OCI-LY7 (cell line): ENCODE data around the gene SH3RF3. TPM values are rescaled to one million over a fixed set of nuclear protein-coding genes. Genes with fewer than 3 reads are reported as not detected.

Source experiments
- BruUV-seq: library from RNA; stranded (reverse); fragments of 400-500 nt; replicated peaks from 2 replicates; lab custom pipeline; 2021; lab: Mats Ljungman, UMichigan
- CTCF ChIA-PET: fragments of 300-600 bp; sonication (Branson Sonifier 250); formaldehyde crosslinking; loops from one replicate; lab custom pipeline; 2022; ENCODE audit warnings: antibody characterized with exemption; ENCODE audit not compliant: unreplicated experiment; lab: Charles Lee
- POLR2A ChIA-PET: fragments of 300-600 bp; sonication (Branson Sonifier 250); formaldehyde crosslinking; loops from one replicate; lab custom pipeline; 2022; ENCODE audit warnings: antibody characterized with exemption; lab: Charles Lee
- DNase-seq: peaks from one replicate; pipeline ENCODE4 v3.0.0-alpha.2; 2015; ENCODE audit warnings: low spot score
- H2AFZ ChIP-seq: fragments of 200-600 bp; sonication (generic), shearing (Covaris generic); 2 replicates; pipeline ENCODE4 v1.6.1; 2014; ENCODE audit warnings: mild to moderate bottlenecking, antibody characterized with exemption, low read length, moderate library complexity
- H3K27ac ChIP-seq: fragments of 200-600 bp; sonication (generic); 2 replicates; pipeline ENCODE4 v1.5.1; 2014; ENCODE audit warnings: mixed run types, low read depth, mild to moderate bottlenecking, moderate library complexity, low read length, inconsistent platforms; ENCODE audit not compliant: poor library complexity, severe bottlenecking
- H3K36me3 ChIP-seq: fragments of 200-600 bp; sonication (generic); 2 replicates; pipeline ENCODE4 v1.6.1; 2014; ENCODE audit warnings: mild to moderate bottlenecking, antibody characterized with exemption, low read length, moderate library complexity, mixed read lengths; ENCODE audit not compliant: insufficient read depth
- H3K4me1 ChIP-seq: fragments of 200-600 bp; sonication (generic); 2 replicates; pipeline ENCODE4 v1.5.1; 2014; ENCODE audit warnings: mild to moderate bottlenecking, low read length; ENCODE audit not compliant: insufficient read depth, poor library complexity, severe bottlenecking
- H3K4me2 ChIP-seq: fragments of 200-600 bp; sonication (generic); 2 replicates; pipeline ENCODE4 v1.6.1; 2014; ENCODE audit warnings: mild to moderate bottlenecking, low read length
- H3K4me3 ChIP-seq: fragments of 200-600 bp; sonication (generic); 2 replicates; pipeline ENCODE4 v1.5.1; 2014; ENCODE audit warnings: mild to moderate bottlenecking, low read depth, low read length; ENCODE audit not compliant: poor library complexity, severe bottlenecking
- H3K79me2 ChIP-seq: fragments of 200-600 bp; sonication (generic); 2 replicates; pipeline ENCODE4 v1.6.1; 2016; ENCODE audit warnings: low read depth, mild to moderate bottlenecking, low read length, moderate library complexity, mixed read lengths; ENCODE audit not compliant: insufficient read depth
- H3K9me2 ChIP-seq: fragments of 200-600 bp; sonication (generic); 2 replicates; pipeline ENCODE4 v1.6.1; 2016; ENCODE audit warnings: mild to moderate bottlenecking, low read length, mixed read lengths; ENCODE audit not compliant: insufficient read depth
- H3K9me3 ChIP-seq: fragments of 200-600 bp; sonication (generic); 2 replicates; pipeline ENCODE4 v1.6.1; 2014; ENCODE audit warnings: mild to moderate bottlenecking, mixed run types, low read length, mixed read lengths
- H4K20me1 ChIP-seq: fragments of 200-600 bp; sonication (generic); 2 replicates; pipeline ENCODE4 v1.6.1; 2014; ENCODE audit warnings: mild to moderate bottlenecking, antibody characterized with exemption, low read length, moderate library complexity, mixed read lengths; ENCODE audit not compliant: insufficient read depth
- EZH2phosphoT487 ChIP-seq: fragments of 200-600 bp; sonication (generic); IDR thresholded peaks from 2 replicates; pipeline ENCODE4 v1.6.1; 2018; ENCODE audit warnings: low read depth, borderline replicate concordance, mild to moderate bottlenecking, mixed run types, antibody characterized with exemption, low read length, moderate library complexity, mixed read lengths
- intact Hi-C: fragments of 100-400 bp; cut with micrococcal nuclease; formaldehyde crosslinking; loops from one replicate; pipeline ENCODE4 v1.10.0; 2022; ENCODE audit not compliant: unreplicated experiment
- total RNA-seq, 2 experiments: library from RNA; depleted of rRNA in 1 of 2; stranded (reverse); fragments of >200 nt in 1 of 2; shearing (Covaris generic) in 1 of 2; gene quantifications; 2 replicates each; pipeline ENCODE4 v1.2.3, GENCODE V29; 2014 to 2022
- TF ChIP-seq, protein P1 (sequence below): fragments of 200-600 bp; sonication (generic); conservative IDR thresholded peaks from 2 replicates; pipeline ENCODE4 v1.5.1; 2014; ENCODE audit warnings: mild to moderate bottlenecking, antibody characterized with exemption, low read length, moderate library complexity, mixed read lengths

SH3RF3 gene
- total RNA-seq, 2 experiments from 2014 or later = not detected

DNA sequence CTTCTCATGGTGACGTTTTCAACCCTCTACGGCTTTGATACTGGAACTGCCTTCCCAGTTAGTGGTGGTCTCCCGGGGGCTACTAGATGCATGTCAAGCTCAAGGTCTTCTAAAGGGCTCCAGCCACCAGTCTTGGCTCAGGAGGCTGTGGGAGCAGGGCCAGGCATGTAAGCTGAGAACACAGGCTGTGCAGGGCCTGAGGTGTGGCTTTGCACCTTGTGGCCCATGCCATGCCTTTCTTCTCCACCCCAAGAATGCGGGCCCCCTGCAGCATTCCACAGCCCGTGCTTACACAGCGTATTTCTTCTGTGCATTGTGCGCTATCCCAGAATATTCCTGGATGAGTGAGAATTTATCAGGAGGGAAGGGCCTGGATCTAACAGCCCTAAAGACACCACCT lies 339.9 kb downstream of the SH3RF3 start:
- Histone ChIP-seq H3K4me3 (no peak overlapping the region), H3K9me3 (no peaks in the 10 kb centered on the region), H4K20me1 (no peaks in the 10 kb centered on the region), H2AFZ (no peak overlapping the region), H3K9me2 (no peaks in the 10 kb centered on the region), H3K27ac (no peak overlapping the region), H3K36me3 (no peaks in the 10 kb centered on the region), H3K79me2 (no peaks in the 10 kb centered on the region), H3K4me1 (no peaks in the 10 kb centered on the region), H3K4me2 (no peak overlapping the region)
- no peak for DNase-seq
- intact Hi-C loops = no loop called here
- TF ChIP-seq, protein P1, sequence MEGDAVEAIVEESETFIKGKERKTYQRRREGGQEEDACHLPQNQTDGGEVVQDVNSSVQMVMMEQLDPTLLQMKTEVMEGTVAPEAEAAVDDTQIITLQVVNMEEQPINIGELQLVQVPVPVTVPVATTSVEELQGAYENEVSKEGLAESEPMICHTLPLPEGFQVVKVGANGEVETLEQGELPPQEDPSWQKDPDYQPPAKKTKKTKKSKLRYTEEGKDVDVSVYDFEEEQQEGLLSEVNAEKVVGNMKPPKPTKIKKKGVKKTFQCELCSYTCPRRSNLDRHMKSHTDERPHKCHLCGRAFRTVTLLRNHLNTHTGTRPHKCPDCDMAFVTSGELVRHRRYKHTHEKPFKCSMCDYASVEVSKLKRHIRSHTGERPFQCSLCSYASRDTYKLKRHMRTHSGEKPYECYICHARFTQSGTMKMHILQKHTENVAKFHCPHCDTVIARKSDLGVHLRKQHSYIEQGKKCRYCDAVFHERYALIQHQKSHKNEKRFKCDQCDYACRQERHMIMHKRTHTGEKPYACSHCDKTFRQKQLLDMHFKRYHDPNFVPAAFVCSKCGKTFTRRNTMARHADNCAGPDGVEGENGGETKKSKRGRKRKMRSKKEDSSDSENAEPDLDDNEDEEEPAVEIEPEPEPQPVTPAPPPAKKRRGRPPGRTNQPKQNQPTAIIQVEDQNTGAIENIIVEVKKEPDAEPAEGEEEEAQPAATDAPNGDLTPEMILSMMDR = no peak
- no peak for TF ChIP-seq EZH2phosphoT487
- POLR2A ChIA-PET = interaction anchor here (0.7 kb wide), 1 partner anchor 540 kb away, joined by 3 read pairs; no protein-coding TSS in a partner anchor
- BruUV-seq = no TSS peak
- CTCF ChIA-PET = no interaction called here

- H3K36me3 ChIP-seq = no peaks in the 10 kb centered on the region
- no peak overlapping the region for H3K4me2 ChIP-seq
- ChIA-PET POLR2A (interaction anchor here (0.7 to 1.0 kb wide), 2 partner anchors 9 to 11 kb away, joined by 3 to 6 read pairs; no protein-coding TSS in a partner anchor), CTCF (no interaction called here)
- no peaks in the 10 kb centered on the region for H3K79me2 ChIP-seq
- no peak overlapping the region for H3K4me3 ChIP-seq
- TF ChIP-seq, protein P1 = no peak
- no peak for TF ChIP-seq EZH2phosphoT487
- no peaks in the 10 kb centered on the region for H3K9me2 ChIP-seq
- H3K4me1 ChIP-seq = no peaks in the 10 kb centered on the region
- H3K9me3 ChIP-seq = no peaks in the 10 kb centered on the region
- intact Hi-C loops = loop anchor here (5.0 kb wide), 1 partner anchor 1276 kb away; no protein-coding TSS in a partner anchor
- H4K20me1 ChIP-seq = no peaks in the 10 kb centered on the region
- no TSS peak for BruUV-seq
- no peak overlapping the region for H3K27ac ChIP-seq
- H2AFZ ChIP-seq = no peak overlapping the region
- no peak for DNase-seq
Measured at GRCh38 chr2:109471658-109472057, 342.7 kb downstream of the SH3RF3 start.

- H4K20me1 ChIP-seq = no peaks in the 10 kb centered on the region
- ChIA-PET CTCF (no interaction called here), POLR2A (no interaction called here)
- TF ChIP-seq EZH2phosphoT487 = no peak
- TF ChIP-seq, protein P1 = no peak
- H3K4me1 ChIP-seq = no peaks in the 10 kb centered on the region
- H3K4me2 ChIP-seq = no peak overlapping the region
- H2AFZ ChIP-seq = no peak overlapping the region
- no peak for DNase-seq
- no peak overlapping the region for H3K27ac ChIP-seq
- BruUV-seq = no TSS peak
- no peaks in the 10 kb centered on the region for H3K9me3 ChIP-seq
- H3K36me3 ChIP-seq = no peaks in the 10 kb centered on the region
- H3K79me2 ChIP-seq = no peaks in the 10 kb centered on the region
- intact Hi-C loops = loop anchor here (5.0 kb wide), 1 partner anchor 1275 kb away; no protein-coding TSS in a partner anchor
- no peaks in the 10 kb centered on the region for H3K9me2 ChIP-seq
- no peak overlapping the region for H3K4me3 ChIP-seq
Measured at GRCh38 chr2:109472331-109472959, 343.4 kb downstream of the SH3RF3 start.
